NT2/D1 (cell line): Measurements from ENCODE around the gene SCMH1.

Experiments used
- YY1 ChIP-seq: IDR thresholded peaks from 2 replicates; pipeline ENCODE4 v1.6.1; 2011; ENCODE audit not compliant: insufficient read length, insufficient read depth
- ZNF274 ChIP-seq: IDR thresholded peaks from 2 replicates; pipeline ENCODE4 v1.6.1; 2011; ENCODE audit warnings: mild to moderate bottlenecking, low read depth, low read length

DNA sequence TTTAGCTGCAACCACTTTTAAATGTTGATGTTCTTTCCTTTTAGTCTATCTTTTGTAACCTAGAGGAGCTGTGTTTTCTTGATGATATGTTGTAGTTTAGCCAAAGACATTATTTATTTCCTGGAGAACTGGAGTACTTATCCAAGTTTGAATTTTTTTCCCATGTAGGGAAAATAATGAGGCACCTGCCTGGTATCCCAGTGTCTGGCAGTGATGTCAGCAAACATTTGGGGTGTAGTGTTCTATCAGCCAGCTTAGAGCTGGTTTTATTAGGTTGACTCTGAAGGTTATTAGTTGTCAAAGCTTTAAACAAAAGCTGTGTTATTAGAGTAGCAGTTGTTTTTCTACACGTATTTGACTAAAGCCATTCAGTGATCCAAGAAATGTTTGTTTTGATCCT, 259.4 kb downstream of the SCMH1 start:
- TF ChIP-seq ZNF274, result no peak
- TF ChIP-seq YY1, result no peak
